HepG2 (cell line): ENCODE data around the gene NCOA6. TPM values are rescaled to one million over a fixed set of nuclear protein-coding genes. Genes with fewer than 3 reads are reported as not detected.

Source experiments
- ARNTL ChIP-seq: sonication (generic); formaldehyde crosslinking; IDR thresholded peaks from 2 replicates; pipeline ENCODE4 v1.4.0; 2020; ENCODE audit warnings: mild to moderate bottlenecking, missing genetic modification reagents
- CBX1 ChIP-seq: IDR thresholded peaks from one replicate; pipeline ENCODE4 v1.6.1; 2016; ENCODE audit warnings: antibody characterized with exemption, low read depth
- HNRNPL ChIP-seq: fragments of 200-400 bp; formaldehyde crosslinking; IDR thresholded peaks from 2 replicates; pipeline ENCODE4 v1.6.1; 2017; ENCODE audit warnings: mild to moderate bottlenecking, low read depth, low read length
- MYNN ChIP-seq: sonication (generic); formaldehyde crosslinking; IDR thresholded peaks from 2 replicates; pipeline ENCODE4 v1.4.0; 2020; ENCODE audit warnings: mild to moderate bottlenecking, low read depth, missing genetic modification reagents
- NONO ChIP-seq, 2 experiments: fragments of 450-650 bp in 1 of 2; sonication (generic) in 1 of 2; formaldehyde crosslinking in 1 of 2; IDR thresholded peaks in 1 of 2; conservative IDR thresholded peaks in 1 of 2; 2 replicates each; pipeline versions ENCODE4 v1.6.1 to v1.8.0; 2017 to 2022; ENCODE audit warnings: mild to moderate bottlenecking in 1 of 2, missing genetic modification reagents in 1 of 2, moderate library complexity in 1 of 2
- NR3C1 ChIP-seq: sonication (generic); formaldehyde crosslinking; IDR thresholded peaks from 2 replicates; pipeline ENCODE4 v1.4.0; 2020; ENCODE audit warnings: missing genetic modification reagents
- PAX8 ChIP-seq: sonication (generic); formaldehyde crosslinking; IDR thresholded peaks from 2 replicates; pipeline ENCODE4 v1.8.0; 2022; ENCODE audit warnings: mild to moderate bottlenecking, missing genetic modification reagents, borderline replicate concordance
- PHB2 ChIP-seq: fragments of 450-650 bp; IDR thresholded peaks from 2 replicates; pipeline ENCODE4 v1.6.1; 2018; ENCODE audit not compliant: partially characterized antibody
- POLR2A ChIP-seq, 2 experiments: IDR thresholded peaks; 2 replicates each; pipeline ENCODE4 v1.6.1; 2011; ENCODE audit warnings: low read depth in 2 of 2, low read length in 2 of 2, mild to moderate bottlenecking in 1 of 2, moderate library complexity in 1 of 2; ENCODE audit not compliant: insufficient read depth in 1 of 2
- SOX13 ChIP-seq, 3 experiments: fragments of 450-650 bp in 1 of 3; sonication (generic) in 1 of 3; formaldehyde crosslinking in 1 of 3; IDR thresholded peaks in 2 of 3; conservative IDR thresholded peaks in 1 of 3; 2 replicates each; pipeline versions ENCODE4 v1.5.0 to v1.6.1; 2016 to 2020; ENCODE audit warnings: antibody characterized with exemption in 1 of 3, mild to moderate bottlenecking in 1 of 3, missing compliant biosample characterization in 1 of 3, missing genetic modification reagents in 1 of 3, moderate library complexity in 1 of 3
- TCF7L2 ChIP-seq: IDR thresholded peaks from 2 replicates; pipeline ENCODE4 v1.6.1; 2011; ENCODE audit warnings: mild to moderate bottlenecking, low read depth, low read length, moderate library complexity
- USF2 ChIP-seq, 2 experiments: sonication (generic) in 1 of 2; formaldehyde crosslinking in 1 of 2; IDR thresholded peaks; 2 replicates each; pipeline versions ENCODE4 v1.5.1 to v1.6.1; 2011 to 2020; ENCODE audit warnings: borderline replicate concordance in 1 of 2, low read depth in 1 of 2, low read length in 1 of 2, mild to moderate bottlenecking in 1 of 2, missing genetic modification reagents in 1 of 2, moderate library complexity in 1 of 2
- ZBTB38 ChIP-seq: sonication (generic); formaldehyde crosslinking; IDR thresholded peaks from 2 replicates; pipeline ENCODE4 v1.5.1; 2020; ENCODE audit warnings: mild to moderate bottlenecking, missing genetic modification reagents
- ZFP90 ChIP-seq: sonication (generic); formaldehyde crosslinking; IDR thresholded peaks from 2 replicates; pipeline ENCODE4 v1.8.0; 2022; ENCODE audit warnings: missing genetic modification reagents, mild to moderate bottlenecking, inconsistent platforms, borderline replicate concordance
- ZNF468 ChIP-seq: sonication (generic); formaldehyde crosslinking; IDR thresholded peaks from 2 replicates; pipeline ENCODE4 v1.8.0; 2022; ENCODE audit warnings: mild to moderate bottlenecking, moderate library complexity, missing genetic modification reagents
- ZNF550 ChIP-seq: sonication (generic); formaldehyde crosslinking; IDR thresholded peaks from 2 replicates; pipeline ENCODE4 v1.4.0; 2020; ENCODE audit warnings: mild to moderate bottlenecking, missing genetic modification reagents, borderline replicate concordance
- polyA plus RNA-seq, 8 experiments: library from polyadenylated mRNA; depleted of rRNA in 3 of 8; stranded (reverse) in 7 of 8; unstranded in 1 of 8; fragments of >200 nt; fragmentation: Illumina TruSeq in 4 of 8; extraction: Trizol in 4 of 8; gene quantifications; 2 replicates each; pipeline versions ENCODE4 v1.2.1 to v1.2.3, GENCODE V29; 2011 to 2016; ENCODE audit warnings: low read depth in 4 of 8, missing spikeins in 1 of 8, mixed read lengths in 1 of 8; ENCODE audit not compliant: insufficient read depth in 1 of 8
- total RNA-seq, 5 experiments: library from RNA; depleted of rRNA; stranded (reverse); fragments of >200 nt; fragmentation: Illumina TruSeq; extraction: Trizol; gene quantifications; 2 replicates each; pipeline ENCODE4 v1.2.3, GENCODE V29; 2016; ENCODE audit warnings: low read depth in 1 of 5
- TF ChIP-seq, protein P1 (sequence below): sonication (generic); formaldehyde crosslinking; IDR thresholded peaks from 2 replicates; pipeline ENCODE4 v1.5.0; 2020; ENCODE audit warnings: missing genetic modification reagents
- TF ChIP-seq, protein P2 (sequence below): sonication (generic); formaldehyde crosslinking; conservative IDR thresholded peaks from 2 replicates; pipeline ENCODE4 v1.5.0; 2020; ENCODE audit warnings: missing genetic modification reagents
- TF ChIP-seq, protein P3 (sequence below): sonication (generic); formaldehyde crosslinking; IDR thresholded peaks from 2 replicates; pipeline ENCODE4 v1.9.0; 2021; ENCODE audit warnings: missing genetic modification reagents, borderline replicate concordance

Gene NCOA6
- total and polyA plus RNA-seq, 2 of the 13 experiments (the other 11 are each of a cell fraction or from before 2014, with no cell fraction given) = 11.2 to 29.3 TPM

DNA sequence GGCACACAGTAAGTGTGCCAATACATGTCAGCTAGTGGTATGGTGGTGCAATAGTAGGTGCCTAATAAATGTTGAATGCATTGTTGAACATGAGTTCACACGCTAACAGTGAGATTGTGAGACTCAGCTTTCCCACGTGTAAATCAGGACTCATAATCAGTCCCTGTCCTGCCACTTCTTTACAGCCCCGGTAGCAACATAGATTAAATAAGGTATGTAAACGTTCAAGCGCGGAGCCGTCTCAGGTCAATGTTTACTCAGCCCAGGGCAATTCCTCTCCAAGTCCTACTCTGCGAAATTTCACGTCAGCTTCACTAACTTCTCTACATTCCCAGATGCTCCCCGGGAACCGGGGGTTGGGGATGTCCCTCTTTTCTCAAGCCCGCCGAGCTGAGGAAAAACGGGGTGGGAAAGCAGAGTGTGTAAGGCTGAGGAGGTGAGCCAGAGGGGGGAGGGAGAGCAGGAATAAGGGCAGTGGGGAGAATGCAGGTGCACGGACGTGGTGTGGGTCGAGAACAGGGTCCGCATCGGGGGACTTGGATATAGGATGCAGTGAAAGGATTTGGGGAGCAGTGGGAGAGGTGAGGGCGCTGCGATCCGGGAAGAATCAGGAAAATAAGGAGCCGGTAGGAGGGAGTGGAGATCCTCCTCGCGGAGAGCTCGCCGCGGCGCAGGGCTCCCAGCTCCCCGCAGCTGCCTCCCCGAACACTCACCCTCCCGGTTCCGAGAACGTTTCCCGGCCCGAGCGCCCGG, 121.9 kb downstream of the NCOA6 start (continued):
- TF ChIP-seq, protein P1, sequence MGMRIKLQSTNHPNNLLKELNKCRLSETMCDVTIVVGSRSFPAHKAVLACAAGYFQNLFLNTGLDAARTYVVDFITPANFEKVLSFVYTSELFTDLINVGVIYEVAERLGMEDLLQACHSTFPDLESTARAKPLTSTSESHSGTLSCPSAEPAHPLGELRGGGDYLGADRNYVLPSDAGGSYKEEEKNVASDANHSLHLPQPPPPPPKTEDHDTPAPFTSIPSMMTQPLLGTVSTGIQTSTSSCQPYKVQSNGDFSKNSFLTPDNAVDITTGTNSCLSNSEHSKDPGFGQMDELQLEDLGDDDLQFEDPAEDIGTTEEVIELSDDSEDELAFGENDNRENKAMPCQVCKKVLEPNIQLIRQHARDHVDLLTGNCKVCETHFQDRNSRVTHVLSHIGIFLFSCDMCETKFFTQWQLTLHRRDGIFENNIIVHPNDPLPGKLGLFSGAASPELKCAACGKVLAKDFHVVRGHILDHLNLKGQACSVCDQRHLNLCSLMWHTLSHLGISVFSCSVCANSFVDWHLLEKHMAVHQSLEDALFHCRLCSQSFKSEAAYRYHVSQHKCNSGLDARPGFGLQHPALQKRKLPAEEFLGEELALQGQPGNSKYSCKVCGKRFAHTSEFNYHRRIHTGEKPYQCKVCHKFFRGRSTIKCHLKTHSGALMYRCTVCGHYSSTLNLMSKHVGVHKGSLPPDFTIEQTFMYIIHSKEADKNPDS = no peak; the same call in 1 of the 2 replicates
- no peak; the same call in 1 of the 2 replicates for TF ChIP-seq NR3C1 (CRISPR knock-in tag)
- no peak for TF ChIP-seq NONO (IDR thresholded peaks at IDR 0.05)
- TF ChIP-seq NONO (CRISPR knock-in tag; conservative IDR thresholded peaks at IDR 0.05) = peak; percentile 69; the same call in 1 of the 2 replicates
- TF ChIP-seq, protein P2, sequence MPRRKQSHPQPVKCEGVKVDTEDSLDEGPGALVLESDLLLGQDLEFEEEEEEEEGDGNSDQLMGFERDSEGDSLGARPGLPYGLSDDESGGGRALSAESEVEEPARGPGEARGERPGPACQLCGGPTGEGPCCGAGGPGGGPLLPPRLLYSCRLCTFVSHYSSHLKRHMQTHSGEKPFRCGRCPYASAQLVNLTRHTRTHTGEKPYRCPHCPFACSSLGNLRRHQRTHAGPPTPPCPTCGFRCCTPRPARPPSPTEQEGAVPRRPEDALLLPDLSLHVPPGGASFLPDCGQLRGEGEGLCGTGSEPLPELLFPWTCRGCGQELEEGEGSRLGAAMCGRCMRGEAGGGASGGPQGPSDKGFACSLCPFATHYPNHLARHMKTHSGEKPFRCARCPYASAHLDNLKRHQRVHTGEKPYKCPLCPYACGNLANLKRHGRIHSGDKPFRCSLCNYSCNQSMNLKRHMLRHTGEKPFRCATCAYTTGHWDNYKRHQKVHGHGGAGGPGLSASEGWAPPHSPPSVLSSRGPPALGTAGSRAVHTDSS (CRISPR knock-in tag) = no peak
- no peak for TF ChIP-seq ZNF550 (CRISPR knock-in tag)
- 0 out of 2 replicates have a peak, but pooled peaks have one; percentile 19 for TF ChIP-seq SOX13 (IDR thresholded peaks at IDR 0.05)
- peak; percentile 38 to 66; a peak in 1 of 4 replicates for TF ChIP-seq SOX13 (CRISPR knock-in tag; conservative IDR thresholded peaks at IDR 0.05 in 1 of 2, IDR thresholded peaks at IDR 0.05 in 1 of 2)
- TF ChIP-seq HNRNPL = no peak
- no peak for TF ChIP-seq ZNF468
- no peak; the same call in 1 of the 2 replicates for TF ChIP-seq ZBTB38
- no peak for TF ChIP-seq ARNTL (CRISPR knock-in tag)
- TF ChIP-seq PAX8 (CRISPR knock-in tag) = no peak
- TF ChIP-seq TCF7L2 = no peak
- no peak for TF ChIP-seq USF2 (IDR thresholded peaks at IDR 0.05; ENCODE audit: low read depth, low read length)
- no peak for TF ChIP-seq USF2 (CRISPR knock-in tag; IDR thresholded peaks at IDR 0.05; ENCODE audit: borderline replicate concordance)
- no peak for TF ChIP-seq MYNN (CRISPR knock-in tag)
- TF ChIP-seq POLR2A (IDR thresholded peaks at IDR 0.05; ENCODE audit: insufficient read depth in 1 of 2, low read depth in 2 of 2, low read length in 2 of 2) = peak; percentile 69 to 76
- TF ChIP-seq PHB2 = no peak
- no peak for TF ChIP-seq CBX1
- peak; percentile 62; the same call in 1 of the 2 replicates for TF ChIP-seq ZFP90
- TF ChIP-seq, protein P3, sequence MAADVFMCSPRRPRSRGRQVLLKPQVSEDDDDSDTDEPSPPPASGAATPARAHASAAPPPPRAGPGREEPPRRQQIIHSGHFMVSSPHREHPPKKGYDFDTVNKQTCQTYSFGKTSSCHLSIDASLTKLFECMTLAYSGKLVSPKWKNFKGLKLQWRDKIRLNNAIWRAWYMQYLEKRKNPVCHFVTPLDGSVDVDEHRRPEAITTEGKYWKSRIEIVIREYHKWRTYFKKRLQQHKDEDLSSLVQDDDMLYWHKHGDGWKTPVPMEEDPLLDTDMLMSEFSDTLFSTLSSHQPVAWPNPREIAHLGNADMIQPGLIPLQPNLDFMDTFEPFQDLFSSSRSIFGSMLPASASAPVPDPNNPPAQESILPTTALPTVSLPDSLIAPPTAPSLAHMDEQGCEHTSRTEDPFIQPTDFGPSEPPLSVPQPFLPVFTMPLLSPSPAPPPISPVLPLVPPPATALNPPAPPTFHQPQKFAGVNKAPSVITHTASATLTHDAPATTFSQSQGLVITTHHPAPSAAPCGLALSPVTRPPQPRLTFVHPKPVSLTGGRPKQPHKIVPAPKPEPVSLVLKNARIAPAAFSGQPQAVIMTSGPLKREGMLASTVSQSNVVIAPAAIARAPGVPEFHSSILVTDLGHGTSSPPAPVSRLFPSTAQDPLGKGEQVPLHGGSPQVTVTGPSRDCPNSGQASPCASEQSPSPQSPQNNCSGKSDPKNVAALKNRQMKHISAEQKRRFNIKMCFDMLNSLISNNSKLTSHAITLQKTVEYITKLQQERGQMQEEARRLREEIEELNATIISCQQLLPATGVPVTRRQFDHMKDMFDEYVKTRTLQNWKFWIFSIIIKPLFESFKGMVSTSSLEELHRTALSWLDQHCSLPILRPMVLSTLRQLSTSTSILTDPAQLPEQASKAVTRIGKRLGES = no peak
